Urothelium cell line (cell line): ENCODE data around the gene DNAJC30.
"Not testable (repeated sequence)": the region's sequence is repeated elsewhere in the genome, so short reads cannot be mapped to it uniquely, and the experiment has no call there.

ENCODE experiments used
- DNase-seq: peaks from one replicate; pipeline ENCODE4 v3.0.0; 2011; ENCODE audit warnings: low spot score, mixed read lengths
- FAIRE-seq: peaks from 2 replicates; lab custom pipeline; 2011; peaks lifted over from hg19 to GRCh38; lab: Jason Lieb, UNC

The DNAJC30 gene

DNA sequence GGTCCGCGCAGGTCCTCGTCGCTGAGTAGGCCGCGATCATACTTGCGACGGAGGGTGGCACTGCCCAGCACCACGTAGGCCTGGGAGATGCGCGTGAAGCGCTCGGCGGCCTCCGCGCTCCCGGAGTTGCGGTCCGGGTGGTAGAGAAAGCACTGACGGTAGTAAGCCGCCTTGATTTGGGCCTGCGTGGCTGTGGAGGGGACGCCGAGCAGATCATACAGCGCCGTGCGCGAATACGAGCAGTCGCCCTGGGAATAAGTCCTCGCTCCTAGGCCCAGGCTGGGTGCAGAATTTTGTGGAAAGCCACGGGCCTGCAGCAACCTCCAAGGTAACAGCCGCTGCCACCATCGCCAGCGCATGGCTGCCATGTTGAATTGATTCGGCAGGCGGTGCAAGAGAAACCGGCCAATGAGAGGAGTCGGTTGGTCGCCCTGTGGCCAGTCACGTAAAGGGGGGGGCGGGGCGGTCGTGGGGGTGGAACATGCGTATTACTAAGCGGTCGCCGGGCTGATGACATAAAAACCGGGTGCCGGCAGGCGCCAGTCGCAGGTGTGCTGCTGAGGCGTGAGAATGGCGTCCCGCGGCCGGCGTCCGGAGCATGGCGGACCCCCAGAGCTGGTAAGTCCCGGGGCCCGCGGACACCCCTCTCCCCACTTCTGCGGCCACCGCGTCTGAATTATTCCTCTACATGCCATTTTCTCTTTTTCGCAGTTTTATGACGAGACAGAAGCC is at the start of gene DNAJC30, which contains the start of gene BUD23:
Gene DNAJC30 (minus strand): TSS at position 398 of the 732 bp plus-strand sequence. CDS start 30 bp downstream, at position 368.
Gene BUD23 (plus strand): TSS at position 542 of the 732 bp plus-strand sequence. CDS start 29 bp downstream, at position 571.
- FAIRE-seq (peak; percentile 17), DNase-seq (peak; percentile 98)

DNA sequence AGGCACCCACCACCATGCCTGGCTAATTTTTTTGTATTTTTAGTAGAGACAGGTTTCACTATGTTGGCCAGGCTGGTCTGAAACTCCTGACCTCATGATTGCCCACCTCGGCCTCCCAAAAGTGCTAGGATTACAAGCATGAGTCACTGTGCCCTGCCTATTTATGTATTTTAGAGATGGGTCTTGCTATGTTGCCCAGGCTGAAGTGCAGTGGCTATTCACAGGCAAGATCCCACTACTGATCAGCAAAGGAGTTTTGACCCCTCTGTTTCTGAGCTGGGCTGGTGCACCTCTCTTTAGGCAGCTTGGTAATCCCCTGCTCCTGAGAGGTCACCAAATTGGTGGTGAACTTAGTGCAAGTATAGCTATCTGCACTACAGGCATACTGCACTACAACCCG is 49.1 kb upstream of the DNAJC30 start:
- no peak for DNase-seq

DNA sequence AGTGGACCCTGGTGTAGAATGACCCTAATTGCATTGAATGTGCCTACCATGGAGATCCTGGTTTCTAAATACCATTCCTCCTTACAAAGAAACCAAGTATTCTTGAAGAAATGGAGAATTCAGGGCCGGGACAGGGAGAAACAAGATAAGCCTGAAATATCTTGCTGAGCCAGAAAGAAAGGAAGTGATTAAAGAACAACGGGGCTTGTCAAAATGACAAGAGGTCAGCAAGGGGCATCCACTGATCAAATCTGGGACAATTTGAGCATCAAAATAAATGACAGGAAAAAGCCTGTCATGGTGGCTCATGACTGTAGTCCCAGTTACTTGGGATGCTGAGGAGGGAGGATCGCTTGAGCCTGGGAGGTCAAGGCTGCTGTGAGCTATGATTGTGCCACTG is 47.2 kb upstream of the DNAJC30 start:
- no peak for DNase-seq
- FAIRE-seq = no peak

More for the DNA sequence above, 49.1 kb upstream of the DNAJC30 start:
- FAIRE-seq = no peak

DNA sequence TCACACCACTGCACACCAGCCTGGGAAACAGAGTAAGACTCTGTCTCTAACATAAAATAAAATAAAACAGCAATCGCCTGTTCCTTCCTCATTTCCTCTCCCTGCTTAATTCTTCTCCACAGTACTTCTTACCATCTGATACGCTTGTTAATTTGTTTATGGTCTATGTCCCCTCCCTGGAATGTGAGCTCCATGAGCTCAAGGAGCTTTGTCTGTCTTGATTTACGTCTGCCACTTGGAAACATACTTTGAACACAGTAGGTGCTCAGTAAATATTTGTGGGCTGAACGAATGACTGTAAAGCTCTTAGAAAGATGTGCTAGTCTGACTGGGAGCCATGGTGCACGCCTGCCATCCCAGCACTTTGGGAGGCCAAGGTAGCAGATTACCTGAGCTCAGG is 45.3 kb upstream of the DNAJC30 start:
- FAIRE-seq = no peak

DNA sequence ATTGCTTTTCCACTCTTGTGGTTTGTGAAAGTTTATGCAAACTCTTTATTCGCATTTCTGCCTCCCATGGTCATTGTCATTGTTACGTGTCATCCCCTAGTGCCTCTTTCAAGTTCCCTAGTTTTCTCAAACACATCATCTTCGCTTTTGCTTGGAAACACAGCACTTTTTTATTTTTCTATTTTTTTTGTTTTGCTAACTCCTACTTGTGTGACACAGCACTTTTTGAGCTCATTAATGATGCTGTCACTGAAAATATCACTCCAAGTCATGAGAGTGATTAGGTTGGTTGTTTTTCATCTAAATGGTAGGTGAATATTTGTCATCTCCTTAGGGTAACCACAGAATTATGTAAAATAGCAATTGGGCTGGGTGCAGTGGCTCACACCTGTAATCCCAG is 44.7 kb upstream of the DNAJC30 start:
- DNase-seq = no peak
- FAIRE-seq = no peak

More for the DNA sequence above, 45.3 kb upstream of the DNAJC30 start:
- DNase-seq = no peak

DNA sequence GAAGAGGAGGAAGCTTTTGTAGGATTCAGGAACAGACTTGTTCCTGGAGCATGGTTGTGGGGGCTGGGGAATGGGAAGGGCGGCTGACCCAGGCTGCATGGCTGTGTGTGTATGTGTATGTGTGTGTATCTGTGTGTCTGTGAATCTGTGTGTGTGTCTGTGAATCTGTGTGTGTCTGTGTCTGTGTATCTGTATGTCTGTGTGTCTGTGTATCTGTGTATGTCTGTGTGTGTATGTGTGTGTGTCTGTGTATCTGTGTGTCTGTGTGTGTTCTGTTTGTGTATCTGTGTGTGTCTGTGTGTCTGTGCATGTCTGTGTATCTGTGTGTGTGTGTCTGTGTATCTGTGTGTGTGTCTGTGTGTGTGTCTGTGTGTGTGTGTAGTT is 42.8 kb upstream of the DNAJC30 start:
- peak; percentile 48 for FAIRE-seq
- no peak for DNase-seq

DNA sequence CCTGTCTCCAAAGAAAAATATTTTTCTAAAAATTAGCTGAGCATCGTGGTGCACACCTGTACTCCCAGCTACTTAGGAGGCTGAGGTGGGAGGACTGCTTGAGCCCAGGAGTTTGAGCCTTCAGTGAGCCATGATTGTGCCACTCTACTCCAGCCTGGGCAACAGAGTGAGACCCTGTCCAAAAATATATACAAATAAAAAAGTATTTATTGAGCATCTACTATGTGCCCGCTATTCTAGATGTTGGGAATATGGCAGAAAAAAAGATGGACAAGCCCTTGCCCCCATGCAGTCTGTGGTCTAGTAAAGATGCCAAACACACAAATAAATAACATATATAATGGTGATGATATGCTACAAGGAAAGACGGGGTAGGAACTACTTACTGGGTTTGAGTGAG is 40.6 kb upstream of the DNAJC30 start:
- FAIRE-seq = no peak
- no peak for DNase-seq

DNA sequence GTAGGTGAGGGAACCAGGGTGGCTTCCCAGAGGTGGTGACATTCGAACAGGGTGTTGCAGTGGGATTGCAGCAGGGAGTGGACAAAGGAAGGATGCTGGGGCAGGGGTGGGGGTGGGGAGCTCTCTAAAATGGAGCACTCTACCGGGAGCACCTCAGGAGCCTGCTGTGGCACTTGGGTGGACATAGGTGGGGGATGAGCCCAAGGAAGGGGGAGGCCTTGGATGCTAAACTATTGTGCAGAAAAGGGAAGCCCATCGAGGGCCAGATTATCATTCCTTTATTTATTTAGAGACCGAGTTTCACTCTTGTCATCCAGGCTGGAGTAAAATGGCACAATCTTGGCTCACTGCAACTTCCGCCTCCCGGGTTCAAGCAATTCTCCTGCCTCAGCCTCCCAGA is 39.5 kb upstream of the DNAJC30 start:
- FAIRE-seq (no peak), DNase-seq (no peak)

DNA sequence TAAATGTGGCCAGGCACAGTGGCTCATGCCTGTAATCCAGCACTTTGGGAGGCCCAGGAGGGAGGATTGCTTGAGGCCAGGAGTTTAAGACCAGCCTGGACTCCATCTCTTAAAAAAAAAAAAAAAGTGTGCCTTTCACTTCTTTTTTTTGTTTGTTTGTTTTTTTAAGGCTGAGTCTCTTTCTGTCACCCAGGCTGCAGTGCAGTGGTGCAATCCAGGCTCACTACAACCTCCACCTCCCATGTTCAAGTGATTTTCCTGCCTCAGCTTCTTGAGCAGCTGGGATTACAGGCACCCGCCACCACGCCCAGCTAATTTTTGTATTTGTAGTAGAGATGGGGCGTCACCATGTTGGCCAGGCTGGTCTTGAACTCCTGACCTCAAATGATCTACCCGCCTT is 38.9 kb upstream of the DNAJC30 start:
- FAIRE-seq, DNase-seq: not testable (repeated sequence)

DNA sequence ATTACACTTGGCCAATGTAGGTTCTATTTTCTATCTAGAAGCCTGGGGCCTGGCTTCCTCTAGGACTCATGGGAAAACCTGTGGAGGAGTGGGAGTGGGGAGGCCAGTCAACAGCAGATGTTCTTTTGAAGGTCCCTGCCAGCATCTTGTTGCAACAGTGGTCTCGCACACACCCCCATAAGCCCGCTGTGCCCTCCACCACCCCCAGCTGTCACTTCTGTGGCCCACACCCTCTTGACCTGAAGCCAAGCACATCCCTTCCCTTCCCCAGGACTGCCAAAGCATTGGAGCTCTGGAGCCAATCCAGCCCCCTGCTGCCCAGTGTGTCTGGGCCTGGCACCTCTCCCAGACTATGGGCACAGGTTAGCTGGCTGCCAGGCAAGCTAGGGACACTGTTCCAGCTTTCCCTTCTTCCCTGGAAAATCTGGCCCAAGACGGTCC is 38.1 kb upstream of the DNAJC30 start:
- no peak for FAIRE-seq
- no peak for DNase-seq

DNA sequence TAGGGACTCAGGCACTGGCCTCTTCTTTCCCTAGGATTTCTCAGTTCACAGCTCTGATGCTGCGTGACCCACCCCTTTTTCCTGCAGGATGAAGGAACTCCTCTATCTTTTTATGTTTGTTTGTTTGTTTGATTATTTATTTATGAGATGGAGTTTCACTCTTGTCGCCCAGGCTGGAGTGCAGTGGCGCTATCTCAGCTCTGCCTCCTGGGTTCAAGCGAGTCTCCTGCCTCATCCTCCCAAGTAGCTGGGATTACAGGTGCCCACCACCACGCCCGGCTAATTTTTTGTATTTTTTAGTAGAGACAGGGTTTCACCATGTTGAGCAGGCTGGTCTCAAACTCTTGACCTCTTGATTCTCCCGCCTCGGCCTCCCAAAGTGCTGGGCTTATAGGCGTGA is 37.2 kb upstream of the DNAJC30 start:
- FAIRE-seq, DNase-seq: not testable (repeated sequence)

DNA sequence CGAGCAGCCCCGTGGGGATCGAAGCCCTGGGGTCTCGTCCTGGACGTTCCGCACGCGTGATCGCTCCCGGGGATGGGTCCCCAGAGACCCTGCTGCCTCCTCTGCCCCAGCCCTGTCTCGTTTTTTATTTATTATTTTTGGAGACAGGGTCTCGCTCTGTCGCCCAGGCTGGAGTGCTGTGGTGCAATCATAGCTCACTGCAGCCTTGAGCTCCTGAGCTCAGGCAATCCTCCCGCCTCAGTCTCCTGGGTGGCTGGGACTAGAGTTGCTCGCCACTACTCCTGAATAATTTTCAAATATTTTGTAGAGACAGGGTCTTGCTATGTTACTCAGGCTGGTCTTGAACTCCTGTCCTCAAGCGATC is 36.5 kb upstream of the DNAJC30 start:
- DNase-seq = no peak
- FAIRE-seq = no peak

DNA sequence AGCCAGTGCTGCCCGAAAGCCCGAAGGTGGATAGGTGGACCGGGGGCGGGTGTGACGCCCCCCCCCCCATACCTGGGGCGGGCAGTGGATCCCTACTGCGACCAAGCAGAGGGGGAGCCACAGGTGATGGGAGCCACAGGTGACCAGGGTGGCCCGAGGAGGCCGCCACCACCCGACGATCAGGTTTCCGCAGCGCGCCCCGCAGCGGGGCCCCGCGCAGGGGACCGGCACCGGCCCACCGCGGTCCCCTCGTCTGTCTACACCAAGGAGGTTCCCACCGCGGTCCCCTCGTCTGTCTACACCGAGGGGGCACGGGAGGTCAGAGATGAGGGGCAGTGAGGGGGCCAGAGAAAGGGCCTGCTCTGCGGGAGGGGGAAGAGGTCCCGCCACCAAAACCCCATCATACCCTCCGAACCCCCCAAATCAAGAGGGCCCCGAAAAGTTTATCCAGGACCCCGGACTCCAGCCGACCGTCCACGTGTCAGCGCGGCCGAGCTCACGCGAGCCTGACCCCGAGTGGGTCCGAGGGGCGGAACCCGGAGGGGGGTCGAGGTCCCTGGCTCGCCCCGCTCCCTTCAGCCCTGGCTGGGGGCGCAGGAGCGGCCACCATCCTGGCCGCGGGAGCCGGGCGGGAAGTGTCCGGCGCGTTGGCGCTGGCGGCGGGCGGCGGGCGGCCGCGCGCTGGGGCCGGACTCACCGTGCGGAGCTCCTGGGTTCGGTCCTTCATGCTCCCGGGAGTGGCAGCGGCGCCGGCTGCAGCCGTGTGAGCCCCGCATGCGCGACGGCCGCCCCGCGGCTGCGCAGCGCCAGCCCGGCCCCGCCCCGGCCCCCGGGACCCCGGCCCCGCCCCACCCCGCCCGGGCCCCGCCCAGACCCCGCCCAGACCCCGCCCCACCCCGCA is 35.9 kb upstream of the DNAJC30 start, which contains the start of gene STX1A:
Gene STX1A (minus strand): TSS at position 765 of the 901 bp plus-strand sequence. CDS start 38 bp downstream, at position 727.
- DNase-seq (peak; percentile 92), FAIRE-seq (no peak)

DNA sequence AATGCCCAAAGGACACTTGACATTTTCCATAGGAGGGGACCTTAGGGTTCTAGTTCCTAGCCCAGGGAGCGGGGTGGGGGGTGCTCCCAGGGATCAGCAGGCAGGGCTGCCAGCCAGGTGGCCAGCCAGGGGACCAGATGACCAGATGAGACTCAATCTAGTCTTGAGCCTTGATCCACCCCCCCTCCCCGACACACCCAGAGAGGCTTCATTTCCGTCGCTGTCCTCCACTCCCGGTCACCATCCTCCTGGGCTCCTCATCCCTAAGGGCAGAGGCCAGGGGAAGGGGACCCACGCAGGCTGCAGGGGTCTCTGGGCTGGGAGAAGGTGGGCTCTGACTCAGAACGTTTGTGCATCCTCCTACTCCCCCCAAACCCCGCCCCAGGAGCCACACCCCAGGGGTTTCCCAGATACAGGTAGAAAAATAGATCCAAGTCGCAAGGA is 35.2 kb upstream of the DNAJC30 start:
- no peak for FAIRE-seq
- DNase-seq = no peak

DNA sequence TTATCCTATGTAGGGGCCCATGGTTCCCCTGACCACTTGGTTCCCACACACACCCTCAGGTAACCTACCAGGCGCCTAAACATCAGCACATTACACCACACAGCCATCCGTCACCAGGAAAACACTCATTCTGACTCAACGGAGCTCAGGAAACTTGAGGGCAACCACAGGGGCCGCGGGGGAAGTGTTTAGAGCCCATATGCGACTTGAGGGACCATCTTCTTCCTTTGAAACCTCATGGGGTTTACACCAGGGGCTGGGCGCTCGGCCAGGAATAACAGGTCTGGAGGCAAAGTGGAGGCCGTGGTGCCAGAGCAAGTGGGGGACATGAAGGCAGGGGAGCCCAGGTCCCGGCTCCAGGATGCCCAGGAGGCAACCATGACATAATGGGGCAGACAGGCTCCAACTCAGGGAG is 34.7 kb upstream of the DNAJC30 start:
- no peak for FAIRE-seq
- DNase-seq = peak; percentile 59

DNA sequence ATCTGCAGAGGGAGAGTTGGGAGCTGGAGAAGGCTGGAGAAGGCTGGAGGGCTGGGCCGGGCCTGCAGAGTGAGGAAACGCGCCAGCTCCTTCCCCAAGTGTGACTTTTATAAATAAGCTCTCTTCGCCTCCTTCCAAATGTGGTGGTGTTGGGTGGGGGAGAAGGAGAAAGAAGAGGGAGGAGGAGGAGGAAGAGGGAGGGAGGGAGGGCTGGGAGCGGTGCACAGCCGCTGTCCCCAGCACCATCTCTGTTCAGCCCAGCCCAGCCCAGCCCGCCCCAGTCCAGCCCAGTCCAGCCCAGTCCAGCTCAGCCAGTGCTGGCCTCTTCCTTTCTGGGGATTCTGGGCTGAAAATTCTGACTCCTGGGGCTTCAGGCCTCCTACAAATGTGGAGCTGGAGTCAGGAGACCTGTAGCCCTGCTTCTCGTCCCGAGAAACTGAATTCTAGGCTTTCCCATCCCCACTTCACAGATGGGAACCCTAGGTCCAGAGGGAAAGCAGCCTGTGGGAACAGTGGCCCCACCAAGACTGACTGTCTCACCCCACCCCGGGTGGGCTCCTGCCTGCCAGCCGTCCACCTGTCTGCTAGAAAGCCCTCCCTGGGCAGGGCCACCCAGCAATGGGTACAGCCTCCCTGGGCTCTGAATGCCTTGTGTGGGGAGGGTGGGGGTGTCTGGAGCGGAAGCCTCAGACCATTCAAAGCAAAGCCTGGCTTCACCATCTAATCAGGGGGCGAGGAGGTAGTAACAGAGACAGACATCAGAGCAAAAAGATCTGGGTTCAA is 34.0 kb upstream of the DNAJC30 start:
- no peak for DNase-seq
- FAIRE-seq = no peak

DNA sequence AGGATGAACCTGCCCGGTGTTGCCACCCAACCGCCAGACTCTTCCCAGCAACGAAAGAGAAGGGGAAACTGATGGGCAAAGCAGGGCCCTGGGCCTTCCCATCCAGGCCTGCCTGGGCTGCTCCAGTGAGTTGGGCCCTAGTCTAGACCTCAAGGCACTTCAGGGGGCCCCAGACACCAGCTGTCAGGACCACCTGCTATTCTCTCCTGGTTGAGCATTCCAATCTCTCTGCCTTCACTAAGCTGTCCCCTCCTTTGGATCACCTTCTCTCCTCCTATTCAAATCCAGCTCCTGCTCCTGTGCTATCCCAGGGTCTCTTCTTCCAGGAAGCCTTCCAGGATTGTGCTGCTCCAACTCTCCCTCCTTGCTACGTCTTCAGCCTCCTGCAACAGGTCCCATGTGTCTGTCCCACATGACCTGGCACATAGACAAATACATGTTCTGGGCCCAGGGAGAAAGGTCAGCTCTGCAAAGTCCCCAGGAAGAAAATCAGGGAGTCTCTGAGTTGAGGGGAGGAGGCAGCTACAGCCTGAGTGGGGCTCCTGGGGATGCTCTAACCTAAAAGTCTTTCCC is 33.2 kb upstream of the DNAJC30 start:
- FAIRE-seq (no peak), DNase-seq (no peak)

DNA sequence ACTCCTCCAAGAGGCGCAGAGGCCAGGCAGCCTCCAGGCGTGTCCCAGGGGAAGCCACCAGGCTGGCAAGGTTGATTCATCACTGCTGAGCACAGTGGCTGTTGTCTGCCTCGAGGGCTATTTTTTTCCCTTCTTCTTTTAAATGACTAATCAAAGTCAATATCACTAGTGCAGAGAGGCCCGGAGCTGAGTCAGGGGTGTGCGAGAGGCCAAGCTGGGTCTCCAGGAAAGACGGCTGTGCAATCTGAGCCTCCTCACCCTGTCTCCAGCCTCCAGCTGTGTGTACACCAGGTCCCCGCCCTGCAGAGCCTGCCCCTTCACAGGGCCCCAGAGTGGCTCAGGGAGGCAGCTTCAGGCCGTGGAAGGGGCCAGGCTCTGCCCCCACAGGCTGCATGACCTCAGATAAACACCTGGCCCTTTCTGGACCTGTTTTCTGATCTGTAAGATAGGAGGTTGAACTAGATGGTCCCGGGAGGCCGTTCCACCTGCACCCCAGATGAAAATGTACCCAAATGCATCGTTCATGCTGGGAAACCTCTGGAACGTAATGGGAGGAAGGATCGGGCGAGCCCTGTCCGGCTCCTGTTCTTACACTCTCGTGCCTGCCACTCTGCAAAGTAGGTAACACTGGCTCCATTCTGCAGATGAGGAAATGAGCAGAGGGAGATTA is 32.5 kb upstream of the DNAJC30 start:
- DNase-seq = peak; percentile 94
- peak; percentile 90 for FAIRE-seq

DNA sequence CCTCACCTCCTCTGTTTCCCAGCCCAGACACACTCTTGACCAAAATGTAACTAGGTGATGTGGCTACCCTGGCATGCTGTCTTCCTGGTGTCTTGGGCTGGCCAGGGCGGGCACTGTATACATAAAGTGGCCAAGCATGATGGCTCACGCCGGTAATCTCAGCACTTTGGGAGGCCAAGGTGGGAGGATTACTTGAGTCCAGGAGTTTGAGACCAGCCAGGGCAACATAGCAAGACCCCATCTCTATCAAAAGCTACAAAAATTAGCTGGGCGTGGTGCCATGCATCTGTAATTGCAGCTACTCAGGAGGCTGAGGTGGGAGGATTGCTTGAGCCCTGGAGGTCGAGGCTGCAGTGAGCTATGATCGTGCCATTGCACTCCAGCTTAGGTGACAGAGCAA is 30.1 kb upstream of the DNAJC30 start:
- DNase-seq, FAIRE-seq: not testable (repeated sequence)

DNA sequence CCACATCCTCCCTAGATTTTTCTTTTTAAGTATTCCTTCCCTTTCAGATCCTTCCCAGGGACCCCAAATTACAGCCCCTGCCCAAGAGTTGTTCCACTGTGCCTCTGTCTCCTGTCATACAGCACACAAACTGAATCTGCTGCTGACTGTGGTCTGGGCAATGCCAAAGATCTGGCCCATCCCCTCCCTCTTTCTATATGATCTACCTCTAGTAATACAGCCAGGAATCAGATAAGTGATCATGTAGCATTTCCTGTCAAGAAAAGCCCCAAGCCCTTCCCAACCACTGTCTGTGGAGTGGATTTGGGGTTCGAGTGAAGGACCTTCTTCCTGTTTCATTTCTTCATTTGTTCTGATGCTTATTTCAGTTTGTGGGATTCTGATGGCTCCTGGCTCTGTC is 29.5 kb upstream of the DNAJC30 start:
- DNase-seq (no peak), FAIRE-seq (no peak)
